GM18951 (cell line): ENCODE data around the gene CADPS2.
"Not testable (repeated sequence)": the region's sequence is repeated elsewhere in the genome, so short reads cannot be mapped to it uniquely, and the experiment has no call there.

Experiments used
- POLR2A ChIP-seq: IDR thresholded peaks from 4 replicates; pipeline ENCODE4 v1.6.1; 2011; ENCODE audit warnings: mild to moderate bottlenecking; ENCODE audit not compliant: insufficient read length, insufficient read depth; ENCODE audit errors: extremely low read depth
- in situ Hi-C: fragments of 300-500 bp; cut with MboI; formaldehyde crosslinking; loops from one replicate; pipeline ENCODE4 v1.12.0; 2022; ENCODE audit warnings: low sequenced_read_pairs, mixed read lengths, inconsistent platforms; ENCODE audit not compliant: unreplicated experiment

Gene CADPS2

GRCh38 chr7:122679813-122680212 is 206.4 kb downstream of the CADPS2 start:
- no peak for TF ChIP-seq POLR2A
- in situ Hi-C loops, result no loop called here

- in situ Hi-C loops, result not testable (repeated sequence)
Observed at GRCh38 chr7:122679269-122679709, 207.0 kb downstream of the CADPS2 start.

- in situ Hi-C loops, result no loop called here
- TF ChIP-seq POLR2A, result no peak
Observed at GRCh38 chr7:122677149-122677548, 209.1 kb downstream of the CADPS2 start.

- in situ Hi-C loops, result no loop called here
- no peak for TF ChIP-seq POLR2A
Observed at GRCh38 chr7:122676466-122676865, 209.8 kb downstream of the CADPS2 start.

- TF ChIP-seq POLR2A, result no peak
- in situ Hi-C loops, result no loop called here
Observed at GRCh38 chr7:122675621-122676020, 210.6 kb downstream of the CADPS2 start.

GRCh38 chr7:122675011-122675410 is 211.2 kb downstream of the CADPS2 start:
- TF ChIP-seq POLR2A, result no peak
- in situ Hi-C loops, result no loop called here

- no peak for TF ChIP-seq POLR2A
- in situ Hi-C loops, result no loop called here
Observed at GRCh38 chr7:122674502-122674901, 211.8 kb downstream of the CADPS2 start.

- in situ Hi-C loops, result no loop called here
Observed at GRCh38 chr7:122673951-122674350, 212.3 kb downstream of the CADPS2 start.

GRCh38 chr7:122672536-122672935 is 213.7 kb downstream of the CADPS2 start:
- no peak for TF ChIP-seq POLR2A
- in situ Hi-C loops, result no loop called here

More at GRCh38 chr7:122673951-122674350, 212.3 kb downstream of the CADPS2 start:
- no peak for TF ChIP-seq POLR2A

- no peak for TF ChIP-seq POLR2A
- in situ Hi-C loops, result no loop called here
Observed at GRCh38 chr7:122663733-122664132, 222.5 kb downstream of the CADPS2 start.

GRCh38 chr7:122658856-122659255 is 227.4 kb downstream of the CADPS2 start:
- in situ Hi-C loops, result no loop called here
- TF ChIP-seq POLR2A, result no peak

GRCh38 chr7:122653685-122654084 is 232.6 kb downstream of the CADPS2 start:
- TF ChIP-seq POLR2A, result no peak
- in situ Hi-C loops, result no loop called here

- TF ChIP-seq POLR2A, result no peak
- in situ Hi-C loops, result no loop called here
Observed at GRCh38 chr7:122652876-122653275, 233.4 kb downstream of the CADPS2 start.

- no peak for TF ChIP-seq POLR2A
- in situ Hi-C loops, result no loop called here
Observed at GRCh38 chr7:122651451-122651850, 234.8 kb downstream of the CADPS2 start.

GRCh38 chr7:122643250-122643649 is 243.0 kb downstream of the CADPS2 start:
- in situ Hi-C loops, result no loop called here
- no peak for TF ChIP-seq POLR2A
